ENCODE results near the gene ALDH4A1. TPM values are rescaled to one million over a fixed set of nuclear protein-coding genes. Genes with fewer than 3 reads are reported as not detected.

ALDH4A1 gene
- total and polyA plus RNA-seq, 9 of the 15 experiments (the other 6 are each of a cell fraction or from before 2014, with no cell fraction given) = 0.27 to 31.4 (median 16.6) TPM

GRCh38 chr1:18929686-18930085 is 27.3 kb upstream of the ALDH4A1 start (continued):
- TF ChIP-seq THAP12 (CRISPR knock-in tag; IDR thresholded peaks at IDR 0.05) (no peak), ZNF143 (CRISPR knock-in tag; IDR thresholded peaks at IDR 0.05) (no peak), CAMTA2 (CRISPR knock-in tag; conservative IDR thresholded peaks at IDR 0.05) (no peak), ZEB2 (IDR thresholded peaks at IDR 0.05) (no peak), ZNF436 (CRISPR knock-in tag; IDR thresholded peaks at IDR 0.05) (no peak), TEAD1 (CRISPR knock-in tag; IDR thresholded peaks at IDR 0.05) (no peak)

- ATAC-seq (no peak), DNase-seq (ENCODE audit: extremely low read depth in 1 of 4, low spot score in 3 of 4) (no peak), FAIRE-seq (no peak)
- TF ChIP-seq, protein P1, sequence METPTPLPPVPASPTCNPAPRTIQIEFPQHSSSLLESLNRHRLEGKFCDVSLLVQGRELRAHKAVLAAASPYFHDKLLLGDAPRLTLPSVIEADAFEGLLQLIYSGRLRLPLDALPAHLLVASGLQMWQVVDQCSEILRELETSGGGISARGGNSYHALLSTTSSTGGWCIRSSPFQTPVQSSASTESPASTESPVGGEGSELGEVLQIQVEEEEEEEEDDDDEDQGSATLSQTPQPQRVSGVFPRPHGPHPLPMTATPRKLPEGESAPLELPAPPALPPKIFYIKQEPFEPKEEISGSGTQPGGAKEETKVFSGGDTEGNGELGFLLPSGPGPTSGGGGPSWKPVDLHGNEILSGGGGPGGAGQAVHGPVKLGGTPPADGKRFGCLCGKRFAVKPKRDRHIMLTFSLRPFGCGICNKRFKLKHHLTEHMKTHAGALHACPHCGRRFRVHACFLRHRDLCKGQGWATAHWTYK (CRISPR knock-in tag; IDR thresholded peaks at IDR 0.05) = no peak
- TF ChIP-seq NUFIP1 (IDR thresholded peaks at IDR 0.05; ENCODE audit: partially characterized antibody) = no peak
- no peak for TF ChIP-seq POLR2B (IDR thresholded peaks at IDR 0.05; ENCODE audit: low read depth, partially characterized antibody)
- TF ChIP-seq EHMT2 (IDR thresholded peaks at IDR 0.05) = no peak
- TF ChIP-seq ZNF24 (IDR thresholded peaks at IDR 0.05) = peak; percentile 84
- peak; percentile 77 for TF ChIP-seq RBM25 (IDR thresholded peaks at IDR 0.05; ENCODE audit: low read depth, low read length, severe bottlenecking)
- no peak overlapping the region for H3K4me3 ChIP-seq
- in situ Hi-C loops (cut with MboI) (no loop called here), intact Hi-C loops (cut with micrococcal nuclease) (no loop called here)
- H3K79me2 ChIP-seq (ENCODE audit: control insufficient read depth, insufficient read depth, low read length) = no peaks in the 10 kb centered on the region
- no peak overlapping the region for H3K27ac ChIP-seq (ENCODE audit: extremely low read depth, low read depth, low read length)
- no peak overlapping the region for H3K9ac ChIP-seq (ENCODE audit: insufficient read depth in 1 of 2, low read depth in 2 of 2, low read length in 2 of 2)
- 4% methylated on average over 6 of the region's 6 CpGs for WGBS (ENCODE audit: insufficient coverage, low coverage, missing lambda C conversion rate)
- peaks cover 9% of the 10 kb centered on the region; the same call in 1 of the 2 replicates for H4K20me1 ChIP-seq (replicated peaks; ENCODE audit: control insufficient read depth, insufficient read depth, low read length)
- H2AFZ ChIP-seq (ENCODE audit: low read depth, low read length) = no peak overlapping the region
- no peaks in the 10 kb centered on the region for H3K9me3 ChIP-seq (replicated peaks; ENCODE audit: control insufficient read depth, insufficient read depth, low read depth, low read length)
- no peak overlapping the region for H3K4me2 ChIP-seq (ENCODE audit: insufficient read depth, low read length)
- ChIA-PET CTCF (ENCODE audit: low intra/inter-chr PET ratio) (no interaction called here), POLR2A (no interaction called here)
- peaks cover 16 to 76% of the 10 kb centered on the region in 2 experiments for H3K27me3 ChIP-seq (ENCODE audit: control insufficient read depth in 2 of 2, insufficient read depth in 2 of 2, low read length in 2 of 2)
- BruUV-seq (replicated peaks) = no TSS peak
- H3K36me3 ChIP-seq (ENCODE audit: control insufficient read depth, insufficient read depth, low read length) = no peaks in the 10 kb centered on the region
- peaks cover 16 to 19% of the 10 kb centered on the region in 2 experiments; a peak in 4 of 5 replicates for H3K4me1 ChIP-seq (replicated peaks in 1 of 2; ENCODE audit: control insufficient read depth in 2 of 2, insufficient read depth in 2 of 2, low read length in 2 of 2)
- no peaks in the 10 kb centered on the region for H3K9me1 ChIP-seq (ENCODE audit: control insufficient read depth, insufficient read depth, low read length)
Observed at GRCh38 chr1:18928985-18929384, 26.6 kb upstream of the ALDH4A1 start.
